HG03520 (cell line): ENCODE data around the gene TUSC7.

Source experiments
- ATAC-seq: cut with Tn5 transposase; IDR thresholded peaks from one replicate; pipeline ENCODE4 v1.9.1; 2021; ENCODE audit warnings: mild to moderate bottlenecking, moderate library complexity; ENCODE audit not compliant: unreplicated experiment

TUSC7 gene

GRCh38 chr3:116709479-116709878 is at the start of gene TUSC7:
TSS of gene TUSC7 (plus strand) at chr3:116709779.
- no peak for ATAC-seq

GRCh38 chr3:116661196-116661595 is 48.4 kb upstream of the TUSC7 start:
- ATAC-seq, result no peak

GRCh38 chr3:116663161-116664110 is 46.1 kb upstream of the TUSC7 start:
- no peak for ATAC-seq

- ATAC-seq, result no peak
These were observed 42.3 kb upstream of the TUSC7 start for GRCh38 chr3:116667324-116667723.

GRCh38 chr3:116667791-116668190 is 41.8 kb upstream of the TUSC7 start:
- ATAC-seq, result no peak

- ATAC-seq, result no peak
These were observed 40.0 kb upstream of the TUSC7 start for GRCh38 chr3:116669576-116669975.

- ATAC-seq, result no peak
These were observed 38.4 kb upstream of the TUSC7 start for GRCh38 chr3:116671151-116671550.

- ATAC-seq, result no peak
These were observed 30.7 kb upstream of the TUSC7 start for GRCh38 chr3:116678853-116679252.

- ATAC-seq, result no peak
These were observed 18.5 kb upstream of the TUSC7 start for GRCh38 chr3:116691041-116691440.

- ATAC-seq, result no peak
These were observed 8.5 kb upstream of the TUSC7 start for GRCh38 chr3:116701070-116701469.

GRCh38 chr3:116702334-116702733 is 7.2 kb upstream of the TUSC7 start:
- no peak for ATAC-seq

GRCh38 chr3:116707531-116707930 is 2.0 kb upstream of the TUSC7 start:
- no peak for ATAC-seq

GRCh38 chr3:116716490-116716889 is 6.9 kb downstream of the TUSC7 start:
- ATAC-seq, result no peak

GRCh38 chr3:116717566-116717965 is 8.0 kb downstream of the TUSC7 start:
- no peak for ATAC-seq

- ATAC-seq, result no peak
These were observed 18.9 kb downstream of the TUSC7 start for GRCh38 chr3:116728454-116728853.

GRCh38 chr3:116734243-116734642 is 24.7 kb downstream of the TUSC7 start:
- no peak for ATAC-seq

- ATAC-seq, result no peak
These were observed 30.1 kb downstream of the TUSC7 start for GRCh38 chr3:116739678-116740077.

- ATAC-seq, result no peak
These were observed 30.7 kb downstream of the TUSC7 start for GRCh38 chr3:116740293-116740692.

GRCh38 chr3:116741467-116741866 is 31.9 kb downstream of the TUSC7 start:
- ATAC-seq, result no peak

GRCh38 chr3:116743062-116743461 is 33.5 kb downstream of the TUSC7 start:
- ATAC-seq, result no peak

- ATAC-seq, result no peak
These were observed 39.8 kb downstream of the TUSC7 start for GRCh38 chr3:116749388-116749787.

- no peak for ATAC-seq
These were observed 47.7 kb downstream of the TUSC7 start for GRCh38 chr3:116757315-116757714.

GRCh38 chr3:116759316-116759715 is 49.7 kb downstream of the TUSC7 start:
- ATAC-seq, result no peak
